Esophagus squamous epithelium (tissue), 4 donors: ENCODE data around the gene MEGF10.

Experiments used
- CTCF ChIP-seq, 6 experiments: fragments of 450-650 bp in 4 of 6; fragments of 200-600 bp in 2 of 6; sonication (generic) in 2 of 6; IDR thresholded peaks; one replicate each; pipeline ENCODE4 v1.5.1; 2016 to 2019; ENCODE audit warnings: antibody characterized with exemption in 6 of 6, mild to moderate bottlenecking in 4 of 6, moderate library complexity in 4 of 6
- POLR2A ChIP-seq, 4 donors: fragments of 450-650 bp; IDR thresholded peaks; one replicate each; pipeline ENCODE4 v1.6.1; 2017; ENCODE audit warnings: antibody characterized with exemption in 4 of 4, mild to moderate bottlenecking in 4 of 4, moderate library complexity in 3 of 4

DNA sequence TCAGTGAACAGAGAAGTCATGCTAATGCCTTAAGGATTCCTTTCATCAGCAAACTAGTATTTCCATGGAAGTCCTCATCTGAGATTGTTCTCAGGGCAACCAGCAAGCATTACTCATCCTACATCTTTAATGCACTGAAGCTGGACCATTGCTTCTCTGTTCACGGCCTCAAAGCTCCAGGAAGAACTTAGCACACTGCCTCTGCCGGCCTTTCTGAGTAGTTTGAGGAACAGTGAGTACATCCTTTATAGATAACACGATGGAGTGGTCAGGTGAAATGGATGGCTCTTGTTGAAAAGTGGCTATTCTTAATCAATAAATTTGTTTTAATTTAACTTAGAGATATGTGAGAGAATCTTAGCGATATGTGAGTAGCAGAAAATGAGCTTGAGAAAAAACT, 35.8 kb downstream of the MEGF10 start:
- TF ChIP-seq CTCF (IDR thresholded peaks at IDR 0.05) (no peak), POLR2A (IDR thresholded peaks at IDR 0.05) (no peak)
